ENCODE results near the gene LSAMP. TPM values are rescaled to one million over a fixed set of nuclear protein-coding genes. Genes with fewer than 3 reads are reported as not detected.

Gene LSAMP
- total RNA-seq, 1 experiment from 2014 or later = 10.1 TPM

GRCh38 chr3:116299646-116300081 is 145.6 kb downstream of the LSAMP start:
- ChIA-PET CTCF (no interaction called here), POLR2A (ENCODE audit: low non-redundant PET) (no interaction called here)
- intact Hi-C loops (cut with micrococcal nuclease; ENCODE audit: unreplicated experiment) = no loop called here
- no peak for DNase-seq (ENCODE audit: low spot score)
- Histone ChIP-seq H3K27ac (ENCODE audit: low read depth, low read length, poor library complexity, severe bottlenecking) (no peak overlapping the region), H3K9me3 (ENCODE audit: low read depth, low read length, poor library complexity, severe bottlenecking) (no peaks in the 10 kb centered on the region), H3K36me3 (ENCODE audit: insufficient read depth, low read length, poor library complexity, severe bottlenecking) (no peaks in the 10 kb centered on the region), H3K4me1 (ENCODE audit: insufficient read depth, low read length, poor library complexity, severe bottlenecking) (peaks cover 15% of the 10 kb centered on the region), H3K4me3 (ENCODE audit: low read depth, low read length, poor library complexity, severe bottlenecking) (no peak overlapping the region), H3K27me3 (replicated peaks; ENCODE audit: insufficient read depth, low read depth, low read length, poor library complexity) (no peaks in the 10 kb centered on the region)
- no peak for TF ChIP-seq CTCF (conservative IDR thresholded peaks at IDR 0.05; ENCODE audit: low read depth, low read length)
- TF ChIP-seq EZH2 (IDR thresholded peaks at IDR 0.05; ENCODE audit: borderline replicate concordance, low read depth, low read length, poor library complexity, severe bottlenecking) = no peak
- no TSS peak for BruUV-seq (replicated peaks)

- peaks cover 15% of the 10 kb centered on the region for H3K4me1 ChIP-seq (ENCODE audit: insufficient read depth, low read length, poor library complexity, severe bottlenecking)
- no peak for TF ChIP-seq CTCF (conservative IDR thresholded peaks at IDR 0.05; ENCODE audit: low read depth, low read length)
- no peak for TF ChIP-seq EZH2 (IDR thresholded peaks at IDR 0.05; ENCODE audit: borderline replicate concordance, low read depth, low read length, poor library complexity, severe bottlenecking)
- intact Hi-C loops (cut with micrococcal nuclease; ENCODE audit: unreplicated experiment) = no loop called here
- DNase-seq (ENCODE audit: low spot score) = no peak
- H3K27ac ChIP-seq (ENCODE audit: low read depth, low read length, poor library complexity, severe bottlenecking) = no peak overlapping the region
- ChIA-PET CTCF (interaction anchor here (0.7 kb wide), 1 partner anchor 758 kb away, joined by 4 read pairs; no protein-coding TSS in a partner anchor), POLR2A (ENCODE audit: low non-redundant PET) (no interaction called here)
- H3K9me3 ChIP-seq (ENCODE audit: low read depth, low read length, poor library complexity, severe bottlenecking) = no peaks in the 10 kb centered on the region
- H3K36me3 ChIP-seq (ENCODE audit: insufficient read depth, low read length, poor library complexity, severe bottlenecking) = no peaks in the 10 kb centered on the region
- no peaks in the 10 kb centered on the region for H3K27me3 ChIP-seq (replicated peaks; ENCODE audit: insufficient read depth, low read depth, low read length, poor library complexity)
- no TSS peak for BruUV-seq (replicated peaks)
- H3K4me3 ChIP-seq (ENCODE audit: low read depth, low read length, poor library complexity, severe bottlenecking) = no peak overlapping the region
Observed at GRCh38 chr3:116298151-116298550, 147.1 kb downstream of the LSAMP start.

- BruUV-seq (replicated peaks) = no TSS peak
- no peaks in the 10 kb centered on the region for H3K9me3 ChIP-seq (ENCODE audit: low read depth, low read length, poor library complexity, severe bottlenecking)
- H3K27me3 ChIP-seq (replicated peaks; ENCODE audit: insufficient read depth, low read depth, low read length, poor library complexity) = no peaks in the 10 kb centered on the region
- H3K36me3 ChIP-seq (ENCODE audit: insufficient read depth, low read length, poor library complexity, severe bottlenecking) = no peaks in the 10 kb centered on the region
- TF ChIP-seq CTCF (conservative IDR thresholded peaks at IDR 0.05; ENCODE audit: low read depth, low read length) (no peak), EZH2 (IDR thresholded peaks at IDR 0.05; ENCODE audit: borderline replicate concordance, low read depth, low read length, poor library complexity, severe bottlenecking) (no peak)
- H3K4me3 ChIP-seq (ENCODE audit: low read depth, low read length, poor library complexity, severe bottlenecking) = no peak overlapping the region
- ChIA-PET POLR2A (ENCODE audit: low non-redundant PET) (no interaction called here), CTCF (no interaction called here)
- H3K27ac ChIP-seq (ENCODE audit: low read depth, low read length, poor library complexity, severe bottlenecking) = no peak overlapping the region
- intact Hi-C loops (cut with micrococcal nuclease; ENCODE audit: unreplicated experiment) = no loop called here
- H3K4me1 ChIP-seq (ENCODE audit: insufficient read depth, low read length, poor library complexity, severe bottlenecking) = no peaks in the 10 kb centered on the region
- DNase-seq (ENCODE audit: low spot score) = no peak
Observed at GRCh38 chr3:116291141-116291540, 154.1 kb downstream of the LSAMP start.

Measured in A673 (cell line).